OCI-LY1 (cell line): Measurements from ENCODE around the gene ATP6V0A1.

Experiments
- H2AFZ ChIP-seq: fragments of 200-600 bp; sonication (generic), shearing (Covaris generic); 2 replicates; pipeline ENCODE4 v1.6.0; 2014; ENCODE audit warnings: antibody characterized with exemption, mild to moderate bottlenecking, low read length
- H3F3A ChIP-seq: fragments of 200-600 bp; sonication (generic), shearing (Covaris generic); 2 replicates; pipeline ENCODE4 v1.6.0; 2014; ENCODE audit warnings: mild to moderate bottlenecking, antibody characterized with exemption, low read length, moderate library complexity; ENCODE audit not compliant: insufficient read depth
- H3K27ac ChIP-seq: fragments of 200-600 bp; sonication (generic); 2 replicates; pipeline ENCODE4 v1.5.1; 2014; ENCODE audit warnings: low read length, mixed run types, mild to moderate bottlenecking, low read depth; ENCODE audit not compliant: poor library complexity, severe bottlenecking
- H3K27me3 ChIP-seq: fragments of 200-600 bp; sonication (generic); 2 replicates; pipeline ENCODE4 v1.6.0; 2014; ENCODE audit warnings: antibody characterized with exemption, mild to moderate bottlenecking, low read length, moderate library complexity; ENCODE audit not compliant: insufficient read depth
- H3K36me3 ChIP-seq: fragments of 200-600 bp; sonication (generic); 2 replicates; pipeline ENCODE4 v1.6.1; 2014; ENCODE audit warnings: mild to moderate bottlenecking, antibody characterized with exemption, low read length, moderate library complexity, mixed read lengths; ENCODE audit not compliant: insufficient read depth
- H3K4me1 ChIP-seq: fragments of 200-600 bp; sonication (generic); 2 replicates; pipeline ENCODE4 v1.5.1; 2014; ENCODE audit warnings: mild to moderate bottlenecking, low read length, moderate library complexity; ENCODE audit not compliant: insufficient read depth, severe bottlenecking
- H3K4me2 ChIP-seq: fragments of 200-600 bp; sonication (generic), shearing (Covaris generic); 2 replicates; pipeline ENCODE4 v1.6.1; 2014; ENCODE audit warnings: low read length
- H3K4me3 ChIP-seq: fragments of 200-600 bp; sonication (generic); 2 replicates; pipeline ENCODE4 v1.5.1; 2014; ENCODE audit warnings: low read length, low read depth, mild to moderate bottlenecking, mixed read lengths; ENCODE audit not compliant: poor library complexity, severe bottlenecking
- H3K79me2 ChIP-seq: fragments of 200-600 bp; shearing (Covaris generic); 2 replicates; pipeline ENCODE4 v1.6.1; 2016; ENCODE audit warnings: mixed run types, low read length, mixed read lengths; ENCODE audit not compliant: insufficient read depth
- H3K9ac ChIP-seq: fragments of 200-600 bp; sonication (generic), shearing (Covaris generic); 2 replicates; pipeline ENCODE4 v1.6.1; 2014; ENCODE audit warnings: mild to moderate bottlenecking, low read length, mixed read lengths
- H3K9me2 ChIP-seq: fragments of 200-600 bp; sonication (generic), shearing (Covaris generic); 2 replicates; pipeline ENCODE4 v1.6.1; 2014; ENCODE audit warnings: low read depth, mild to moderate bottlenecking, low read length, mixed read lengths
- H3K9me3 ChIP-seq: fragments of 200-600 bp; shearing (Covaris generic); 2 replicates; pipeline ENCODE4 v1.6.1; 2014; ENCODE audit warnings: low read length, mixed read lengths
- H4K20me1 ChIP-seq: fragments of 200-600 bp; sonication (generic), shearing (Covaris generic); 2 replicates; pipeline ENCODE4 v1.6.0; 2016; ENCODE audit warnings: mild to moderate bottlenecking, low read length; ENCODE audit not compliant: insufficient read depth
- CTCF ChIP-seq: fragments of 200-600 bp; sonication (generic), shearing (Covaris generic); IDR thresholded peaks from 2 replicates; pipeline ENCODE4 v1.5.1; 2017; ENCODE audit warnings: mild to moderate bottlenecking, antibody characterized with exemption, low read length, moderate library complexity, mixed read lengths
- EZH2 ChIP-seq: fragments of 200-600 bp; sonication (generic), shearing (Covaris generic); IDR thresholded peaks from 2 replicates; pipeline ENCODE4 v1.8.0; 2017; ENCODE audit warnings: borderline replicate concordance, mixed run types, mild to moderate bottlenecking, antibody characterized with exemption, low read length, moderate library complexity, mixed read lengths

Gene ATP6V0A1

GRCh38 chr17:42525221-42525620 is 66.5 kb downstream of the ATP6V0A1 start:
- Histone ChIP-seq H3K27me3 (no peaks in the 10 kb centered on the region; the same call in 1 of the 2 replicates), H3K79me2 (no peaks in the 10 kb centered on the region), H3K4me2 (no peak overlapping the region), H3F3A (no peaks in the 10 kb centered on the region), H3K9me2 (no peaks in the 10 kb centered on the region), H3K4me1 (peaks cover 7% of the 10 kb centered on the region), H3K4me3 (no peak overlapping the region), H2AFZ (no peak overlapping the region), H4K20me1 (no peaks in the 10 kb centered on the region), H3K9ac (no peak overlapping the region), H3K9me3 (no peaks in the 10 kb centered on the region), H3K27ac (no peak overlapping the region), H3K36me3 (peaks cover 10% of the 10 kb centered on the region; the same call in 1 of the 2 replicates)
- TF ChIP-seq CTCF (no peak), EZH2 (no peak)

- no peaks in the 10 kb centered on the region for H4K20me1 ChIP-seq
- no peaks in the 10 kb centered on the region for H3K9me2 ChIP-seq
- TF ChIP-seq EZH2 (no peak), CTCF (no peak)
- no peaks in the 10 kb centered on the region for H3K9me3 ChIP-seq
- no peaks in the 10 kb centered on the region for H3F3A ChIP-seq
- H3K36me3 ChIP-seq, result peaks cover 10% of the 10 kb centered on the region; the same call in 1 of the 2 replicates
- H2AFZ ChIP-seq, result no peak overlapping the region
- H3K4me1 ChIP-seq, result peaks cover 15% of the 10 kb centered on the region
- no peak overlapping the region for H3K27ac ChIP-seq
- H3K4me2 ChIP-seq, result no peak overlapping the region
- no peaks in the 10 kb centered on the region for H3K79me2 ChIP-seq
- H3K27me3 ChIP-seq, result no peaks in the 10 kb centered on the region; the same call in 1 of the 2 replicates
- H3K4me3 ChIP-seq, result no peak overlapping the region
- no peak overlapping the region for H3K9ac ChIP-seq
These were observed 67.4 kb downstream of the ATP6V0A1 start for GRCh38 chr17:42526031-42526444.

- Histone ChIP-seq H3K36me3 (no peaks in the 10 kb centered on the region), H3K4me3 (no peak overlapping the region), H3F3A (no peaks in the 10 kb centered on the region), H3K9me3 (no peaks in the 10 kb centered on the region), H3K4me2 (no peak overlapping the region), H3K4me1 (peaks cover 23% of the 10 kb centered on the region), H3K27me3 (no peaks in the 10 kb centered on the region; the same call in 1 of the 2 replicates), H3K9me2 (no peaks in the 10 kb centered on the region), H3K79me2 (no peaks in the 10 kb centered on the region), H3K9ac (no peak overlapping the region), H4K20me1 (no peaks in the 10 kb centered on the region), H3K27ac (no peak overlapping the region), H2AFZ (no peak overlapping the region)
- TF ChIP-seq EZH2, result no peak
- no peak for TF ChIP-seq CTCF
These were observed 69.3 kb downstream of the ATP6V0A1 start for GRCh38 chr17:42527932-42528331.
